GM21367 (cell line): Measurements from ENCODE around the gene DCAF11.

ENCODE experiments used
- ATAC-seq: cut with Tn5 transposase; IDR thresholded peaks from one replicate; pipeline ENCODE4 v1.9.1; 2021; ENCODE audit not compliant: unreplicated experiment

DCAF11 gene

DNA sequence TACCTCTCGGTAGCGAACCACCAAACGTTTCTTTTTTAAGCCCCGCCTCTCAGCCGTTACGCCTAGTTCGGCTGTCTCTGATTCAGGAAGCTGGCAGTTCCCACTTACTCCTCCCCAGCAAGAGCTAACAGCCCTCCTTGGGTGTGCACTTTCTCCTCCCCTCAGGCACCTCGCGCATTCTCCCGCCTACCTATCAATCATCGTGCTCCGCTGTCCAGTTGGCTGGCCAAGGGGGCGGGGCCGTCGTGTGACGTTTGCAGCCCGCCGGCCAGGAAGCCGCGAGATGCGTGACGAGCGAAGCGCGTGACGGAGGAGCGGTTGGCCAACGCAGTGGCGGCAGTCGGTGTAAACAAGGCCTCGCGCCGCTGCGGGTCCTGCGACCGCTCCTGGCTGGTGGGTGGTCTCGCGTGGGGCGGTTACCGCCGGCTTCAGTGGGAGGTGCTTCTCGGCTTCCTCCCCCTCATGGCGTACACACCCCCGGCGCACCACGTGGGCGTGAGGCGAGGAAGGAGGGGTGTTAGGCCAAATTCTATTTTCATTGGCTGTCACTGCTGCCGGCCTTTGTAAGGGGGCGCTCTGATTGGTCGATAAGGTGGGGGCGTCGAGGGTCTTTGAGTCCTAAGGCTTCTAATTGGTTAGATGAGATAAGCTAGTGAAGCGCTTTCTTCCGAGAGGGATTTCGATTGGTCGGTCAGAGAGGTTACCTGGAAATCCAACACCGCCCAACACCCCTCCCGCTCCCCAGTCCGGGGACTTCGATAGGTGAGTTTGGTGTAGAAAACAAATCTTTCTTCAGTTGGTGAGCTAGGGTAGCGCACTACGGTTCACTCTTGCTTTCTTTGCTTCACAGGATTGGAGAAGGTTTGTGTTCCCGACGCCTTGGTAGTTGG, at the start of gene DCAF11, which contains the start of gene NRL:
DCAF11 (plus strand) TSS at position 246 of the 890 bp plus-strand sequence. CDS start 818 bp downstream, outside the sequence.
NRL (minus strand) TSS at position 418 of the 890 bp plus-strand sequence. CDS start 32,101 bp downstream, outside the sequence.
- ATAC-seq, result peak; percentile 74

DNA sequence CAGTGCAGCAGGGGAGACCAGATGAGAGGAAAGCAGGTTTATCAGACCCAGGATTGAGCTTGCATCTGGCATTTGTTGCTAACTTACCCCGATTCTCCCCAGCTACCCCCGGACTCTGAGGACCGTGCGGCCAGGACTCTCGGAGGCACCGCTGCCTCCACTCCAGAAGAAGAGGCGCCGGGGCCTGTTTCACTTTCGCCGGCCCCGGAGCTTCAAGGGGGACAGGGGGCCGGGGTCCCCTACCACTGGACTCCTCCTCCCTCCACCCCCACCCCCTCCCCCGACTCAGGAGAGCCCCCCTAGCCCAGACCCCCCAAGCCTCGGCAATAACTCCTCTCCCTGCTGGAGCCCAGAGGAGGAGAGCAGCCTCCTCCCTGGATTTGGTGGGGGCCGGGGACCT, 49.7 kb upstream of the DCAF11 start:
- ATAC-seq, result no peak

DNA sequence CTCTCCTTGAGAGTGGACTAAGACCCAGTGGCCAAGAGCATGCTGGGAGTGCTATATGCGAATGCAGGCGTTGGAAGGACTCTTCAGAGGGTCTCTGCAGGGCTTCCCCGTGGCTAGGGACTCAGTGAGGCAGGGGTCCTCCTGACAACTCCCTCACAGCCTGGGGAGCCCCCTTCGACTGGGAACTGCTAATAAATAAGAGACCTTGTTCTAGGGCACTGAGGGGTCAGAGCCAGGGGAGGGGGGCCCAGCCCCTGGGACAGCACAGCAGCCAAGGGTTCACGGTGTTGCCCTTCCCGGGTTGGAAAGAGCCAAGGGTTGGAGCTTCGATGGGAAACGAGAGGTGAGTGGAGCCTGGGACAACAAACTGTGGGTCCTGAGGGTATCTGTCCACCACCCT, 49.2 kb upstream of the DCAF11 start:
- no peak for ATAC-seq

DNA sequence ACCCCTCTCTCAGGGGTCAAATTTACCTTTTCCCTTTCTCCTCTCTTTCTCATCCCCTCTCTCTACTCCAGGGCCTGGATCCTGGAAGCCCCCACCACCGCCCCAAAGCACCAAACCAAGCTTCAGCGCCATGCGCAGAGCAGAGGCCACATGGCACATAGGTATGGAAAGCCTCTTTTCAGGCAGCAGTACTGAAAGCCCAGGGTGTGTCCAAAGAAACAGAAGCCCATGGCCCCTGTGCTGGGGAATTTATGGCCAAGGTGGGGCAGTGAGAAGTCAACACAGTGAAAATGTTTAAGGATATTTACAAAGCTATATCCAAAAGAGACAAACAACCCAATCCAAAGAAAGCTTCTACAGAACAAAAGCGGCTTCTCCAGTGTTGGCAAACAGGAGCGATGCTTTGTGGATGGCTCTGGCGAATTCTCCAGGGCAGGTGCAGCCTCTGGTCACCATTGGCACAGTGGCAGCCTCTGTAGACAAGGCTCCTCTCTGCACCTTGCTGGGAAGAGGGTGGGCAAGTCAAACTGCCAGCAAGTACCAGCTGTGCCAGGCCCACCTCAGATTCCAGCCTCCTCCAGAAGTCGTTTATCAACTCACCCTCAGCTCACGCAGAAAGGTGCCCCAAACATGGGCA, 48.0 kb upstream of the DCAF11 start:
- no peak for ATAC-seq

DNA sequence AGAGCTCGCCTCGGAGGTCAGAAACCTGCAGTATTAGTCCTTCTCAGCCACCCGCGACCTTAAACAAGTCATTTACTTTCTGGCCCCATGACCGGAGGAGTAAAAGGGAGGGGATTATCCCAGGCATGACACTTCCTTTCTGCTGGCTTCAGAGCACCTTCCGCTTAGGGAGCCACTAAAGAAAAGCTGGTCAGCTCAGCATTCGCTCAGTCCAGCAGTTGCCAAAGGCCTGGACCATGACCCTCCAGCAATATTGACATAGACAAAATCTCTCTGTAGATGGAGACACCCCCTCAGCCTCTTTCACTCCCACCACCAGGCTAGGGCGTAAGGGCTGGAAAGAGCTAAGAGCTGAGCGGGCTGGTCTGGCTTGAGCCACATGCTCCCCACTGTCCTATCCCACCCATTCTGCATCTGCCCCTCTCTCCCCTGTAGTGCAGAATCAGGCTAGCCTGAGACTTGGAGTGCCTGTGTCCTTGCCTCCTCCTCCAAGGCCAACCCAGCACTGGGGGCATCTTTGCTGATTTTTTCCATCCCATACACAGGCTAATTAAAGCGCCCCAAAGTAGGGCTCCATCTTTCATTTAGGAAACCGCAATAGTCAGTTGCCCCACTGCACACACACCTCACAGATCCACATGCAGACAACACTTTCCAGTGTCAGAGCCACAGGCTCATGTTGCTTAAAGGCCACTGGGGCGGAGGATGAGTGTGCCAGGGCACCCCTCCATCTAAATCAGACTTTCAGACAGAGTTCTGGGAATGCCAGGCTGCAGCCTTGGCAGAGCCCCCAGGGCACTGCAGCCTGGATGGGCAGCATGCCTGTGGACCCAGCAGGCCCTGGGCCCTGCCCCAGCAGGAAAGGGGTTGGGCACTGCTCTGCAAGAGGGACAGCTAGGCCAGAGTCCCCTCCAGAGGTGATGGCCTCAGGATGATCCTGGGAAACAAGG, 47.2 kb upstream of the DCAF11 start:
- no peak for ATAC-seq

DNA sequence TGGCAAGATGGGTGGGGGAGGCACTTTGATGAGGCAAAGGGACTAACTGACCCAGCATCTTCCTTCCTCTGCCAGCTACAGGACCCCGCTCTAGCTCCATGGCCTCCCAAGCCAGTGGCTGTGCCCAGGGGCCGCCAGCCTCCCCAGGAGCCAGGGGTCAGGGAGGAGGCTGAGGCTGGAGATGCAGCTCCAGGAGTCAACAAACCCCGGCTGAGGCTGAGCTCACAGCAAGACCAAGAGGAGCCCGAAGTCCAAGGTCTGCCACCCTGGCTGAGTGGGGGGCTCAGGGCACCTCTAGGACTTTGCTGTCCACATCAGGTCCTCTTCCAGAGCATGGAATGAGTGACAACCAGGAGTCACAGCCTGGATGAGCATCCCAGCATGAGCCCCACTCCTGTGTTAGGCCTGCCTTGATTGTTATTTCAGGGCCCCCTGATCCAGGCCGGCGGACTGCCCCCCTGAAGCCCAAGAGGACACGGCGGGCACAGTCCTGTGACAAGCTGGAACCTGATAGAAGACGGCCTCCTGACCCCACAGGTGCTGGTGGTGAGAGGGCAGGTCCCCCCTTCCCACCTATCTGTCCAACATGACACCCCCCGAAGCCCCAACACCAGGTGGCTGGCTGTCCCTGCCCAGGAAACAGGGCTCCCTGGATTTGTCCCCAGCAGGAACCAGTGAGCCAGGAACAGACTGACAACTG, 45.7 kb upstream of the DCAF11 start:
- no peak for ATAC-seq

DNA sequence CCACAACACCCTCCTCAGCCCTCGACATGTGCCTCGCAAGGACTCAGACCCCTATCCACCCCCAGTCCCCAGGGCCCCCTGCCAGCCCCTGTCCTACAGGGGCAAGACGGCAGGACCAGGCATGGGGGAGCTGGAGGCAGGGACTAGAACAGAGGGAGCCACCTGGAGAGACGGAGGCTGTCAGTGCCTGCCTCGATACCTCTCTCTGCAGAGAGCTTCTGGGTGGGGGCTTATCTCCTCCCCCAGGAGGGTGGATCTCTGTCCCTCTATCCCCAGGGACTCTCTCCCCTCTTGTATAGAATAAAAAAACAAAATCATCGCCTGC, 45.2 kb upstream of the DCAF11 start:
- no peak for ATAC-seq

DNA sequence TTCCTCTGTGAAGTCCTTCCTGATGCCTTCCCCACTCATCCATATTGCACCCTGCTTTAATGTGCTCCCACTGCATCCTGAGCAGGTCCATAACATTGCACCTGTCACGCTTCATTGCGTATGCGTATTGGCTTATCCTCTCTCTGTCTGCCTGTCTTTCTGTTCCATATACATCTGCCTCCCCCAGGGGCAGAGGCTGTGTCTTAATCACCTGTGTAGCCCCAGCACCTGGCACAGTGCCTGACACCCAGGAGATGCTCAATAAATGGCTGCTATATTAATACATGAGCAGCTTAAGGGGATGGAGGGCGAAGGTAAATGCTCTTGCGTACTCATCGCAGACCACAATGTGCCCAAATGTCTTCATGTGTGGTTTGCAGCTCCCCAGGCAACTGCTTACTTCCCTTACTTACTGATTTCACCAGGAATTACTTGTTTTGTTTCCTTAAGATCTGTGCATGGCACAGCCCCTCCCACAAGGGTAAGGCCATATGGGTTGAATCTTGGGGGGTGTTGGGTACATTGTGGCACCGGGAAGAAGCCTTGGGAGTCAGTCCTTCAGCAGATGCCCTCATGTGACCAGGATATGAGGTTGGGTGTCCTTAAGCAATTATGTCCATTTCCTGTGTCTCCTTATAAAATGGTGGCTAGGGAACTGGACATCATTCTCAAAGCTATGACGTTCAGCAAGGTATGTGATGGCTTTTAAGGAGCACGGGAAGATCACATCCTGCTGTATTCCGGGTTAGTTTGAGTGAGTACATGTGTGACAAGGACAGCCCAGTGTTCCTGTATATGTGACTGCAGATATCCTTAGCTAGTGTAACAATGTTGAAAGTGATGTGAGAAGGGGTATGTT, 44.1 kb upstream of the DCAF11 start:
- ATAC-seq, result no peak

DNA sequence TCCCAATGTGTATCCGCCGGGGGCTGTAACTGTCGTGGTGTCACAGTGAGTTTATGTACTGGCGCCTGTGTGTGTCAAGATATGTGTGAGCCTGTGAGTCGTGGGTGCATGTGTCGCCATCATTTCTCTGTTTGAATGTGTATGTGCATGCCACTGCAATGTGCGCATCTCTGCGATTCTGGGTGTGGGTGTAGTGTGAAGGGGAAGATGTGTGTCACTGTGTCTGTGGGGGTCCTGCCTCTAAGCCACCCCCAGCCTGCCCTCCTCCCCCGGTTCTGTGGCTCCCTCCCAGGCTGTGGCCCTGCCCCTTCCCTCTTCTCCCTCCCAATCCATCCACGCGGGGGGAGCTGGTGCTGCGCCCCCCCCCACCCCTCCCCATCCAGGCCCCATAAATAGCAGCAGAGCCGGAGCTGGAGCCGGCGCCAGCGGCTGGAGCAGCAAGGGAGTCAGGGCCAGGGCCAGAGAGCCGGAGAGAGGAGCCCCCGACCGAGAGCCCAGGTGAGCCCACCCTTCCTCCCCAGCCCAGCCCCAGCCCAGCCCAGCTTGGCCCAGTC, 43.4 kb upstream of the DCAF11 start, which contains the start of gene CPNE6:
CPNE6 (plus strand) TSS at position 419 of the 554 bp plus-strand sequence. CDS start 1,375 bp downstream, outside the sequence.
- no peak for ATAC-seq

DNA sequence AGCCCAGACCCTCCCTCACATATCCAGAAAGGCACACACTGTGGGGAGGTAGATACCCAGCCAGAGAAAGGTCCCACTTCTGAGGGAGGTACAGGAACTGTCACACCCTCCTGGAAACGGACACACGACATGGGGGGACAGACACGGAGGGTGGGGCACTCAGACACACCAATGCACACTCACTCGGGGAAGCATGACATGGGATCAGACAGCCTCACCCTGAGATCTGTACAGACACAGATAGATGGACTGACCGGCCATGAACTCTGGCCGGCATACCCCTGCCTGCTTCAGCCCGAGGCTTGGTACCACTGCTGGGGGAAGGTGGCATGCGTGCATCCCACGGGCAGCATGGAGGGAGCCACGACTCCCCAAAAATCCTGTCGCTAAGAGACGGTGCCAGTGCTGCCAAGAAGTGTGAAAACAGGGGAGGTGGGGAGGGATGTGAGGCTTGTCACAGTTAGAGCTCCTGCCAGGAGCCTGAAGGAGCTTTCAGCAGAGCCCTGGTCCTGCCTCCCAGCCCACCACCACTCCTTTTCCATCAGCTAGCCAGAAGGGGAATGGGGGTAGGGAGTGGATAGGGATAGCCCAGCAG, 42.6 kb upstream of the DCAF11 start:
- ATAC-seq, result no peak

DNA sequence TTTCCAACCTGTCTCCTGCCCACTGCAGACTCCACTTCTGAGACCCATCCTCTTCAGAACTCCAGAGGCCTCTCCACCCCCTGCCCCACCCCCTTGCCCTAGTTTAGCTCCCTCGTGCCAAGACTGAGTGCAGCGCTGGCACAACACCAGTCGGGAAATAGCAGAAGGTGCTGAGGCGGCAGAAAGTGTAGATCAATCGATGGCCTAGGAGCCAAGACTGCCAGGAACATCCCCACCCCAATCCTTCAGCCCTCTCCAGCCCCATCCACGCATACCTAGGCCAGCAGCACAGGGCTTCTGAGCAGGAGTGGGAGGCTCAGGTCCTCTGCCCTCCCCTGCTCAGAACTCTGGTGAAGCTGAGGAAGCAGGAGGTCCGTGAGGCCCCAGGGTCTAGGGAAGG, 42.1 kb upstream of the DCAF11 start:
- no peak for ATAC-seq

DNA sequence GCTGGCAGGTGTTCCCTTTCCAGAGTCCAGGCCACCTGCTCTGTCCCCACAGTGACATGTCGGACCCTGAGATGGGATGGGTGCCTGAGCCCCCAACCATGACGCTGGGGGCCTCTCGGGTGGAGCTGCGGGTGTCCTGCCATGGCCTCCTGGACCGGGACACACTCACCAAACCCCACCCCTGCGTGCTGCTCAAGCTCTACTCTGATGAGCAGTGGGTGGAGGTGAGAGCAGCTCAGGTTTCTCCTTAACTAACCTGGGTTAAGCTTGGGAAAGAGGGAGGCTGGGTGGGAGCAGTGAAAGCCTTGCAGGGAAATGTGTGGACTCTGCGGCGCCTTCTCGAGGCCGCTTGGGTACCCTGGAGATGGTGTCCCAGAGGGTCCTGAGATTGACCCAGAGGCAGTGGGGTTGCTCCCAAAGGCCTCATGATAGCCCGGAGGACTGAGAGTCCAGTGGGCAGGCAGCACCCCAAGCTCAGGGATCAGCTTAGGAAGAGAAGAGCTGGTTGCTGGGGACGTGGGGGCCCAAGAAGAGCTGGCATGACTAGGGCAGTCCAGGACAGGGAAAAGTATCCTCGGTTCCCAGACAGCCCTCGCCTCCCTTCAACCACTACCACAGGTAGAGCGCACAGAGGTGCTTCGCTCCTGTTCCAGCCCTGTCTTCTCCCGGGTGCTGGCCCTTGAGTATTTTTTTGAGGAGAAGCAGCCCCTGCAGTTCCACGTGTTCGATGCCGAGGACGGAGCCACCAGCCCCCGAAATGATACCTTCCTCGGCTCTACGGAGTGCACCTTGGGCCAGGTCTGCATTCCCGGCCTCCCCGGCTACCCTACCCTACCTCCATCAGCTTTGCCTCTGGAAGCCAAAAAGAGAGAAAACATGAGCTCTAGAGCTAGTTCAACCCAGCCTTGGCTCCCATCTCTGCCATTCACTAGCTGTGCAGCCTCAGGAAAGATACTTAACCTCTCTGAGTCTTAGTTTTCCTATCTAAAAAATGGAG, 41.4 kb upstream of the DCAF11 start:
- no peak for ATAC-seq

DNA sequence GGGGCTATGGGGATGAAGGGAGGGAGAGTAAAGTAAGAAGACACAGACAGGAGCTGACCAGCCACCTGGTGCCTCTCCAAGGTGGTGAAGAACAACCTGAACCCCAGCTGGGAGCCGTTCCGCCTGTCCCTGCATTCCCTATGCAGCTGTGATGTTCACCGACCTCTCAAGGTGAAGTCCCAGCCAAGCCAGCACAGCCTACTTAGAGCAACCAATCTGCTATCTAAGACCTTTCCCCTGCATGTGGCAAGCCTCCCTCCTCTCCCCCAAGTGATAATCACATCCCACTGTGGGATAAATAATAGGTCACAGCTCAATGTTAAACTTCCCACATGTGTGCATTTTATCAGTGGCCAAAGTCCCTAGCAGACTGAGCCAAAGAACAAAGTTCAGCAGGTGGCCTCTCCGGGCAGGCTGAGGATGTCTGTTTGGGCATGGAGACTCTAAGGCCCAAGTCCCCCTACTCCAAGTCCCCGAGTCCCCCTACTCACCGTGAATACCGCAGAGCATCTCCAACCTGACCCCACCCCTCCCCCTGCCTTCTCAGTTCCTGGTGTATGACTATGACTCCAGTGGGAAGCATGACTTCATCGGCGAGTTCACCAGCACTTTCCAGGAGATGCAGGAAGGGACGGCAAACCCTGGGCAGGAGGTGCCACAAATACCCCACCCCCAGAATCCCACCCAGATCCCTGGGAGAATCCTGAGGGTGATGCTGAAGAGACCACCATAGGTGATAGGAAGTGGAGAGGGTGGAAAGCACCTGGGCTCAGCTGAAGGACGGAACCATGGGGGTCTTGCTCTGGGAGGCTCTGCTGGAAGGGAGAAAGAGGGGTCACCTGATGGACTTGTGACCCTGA, 39.7 kb upstream of the DCAF11 start:
- ATAC-seq, result no peak

DNA sequence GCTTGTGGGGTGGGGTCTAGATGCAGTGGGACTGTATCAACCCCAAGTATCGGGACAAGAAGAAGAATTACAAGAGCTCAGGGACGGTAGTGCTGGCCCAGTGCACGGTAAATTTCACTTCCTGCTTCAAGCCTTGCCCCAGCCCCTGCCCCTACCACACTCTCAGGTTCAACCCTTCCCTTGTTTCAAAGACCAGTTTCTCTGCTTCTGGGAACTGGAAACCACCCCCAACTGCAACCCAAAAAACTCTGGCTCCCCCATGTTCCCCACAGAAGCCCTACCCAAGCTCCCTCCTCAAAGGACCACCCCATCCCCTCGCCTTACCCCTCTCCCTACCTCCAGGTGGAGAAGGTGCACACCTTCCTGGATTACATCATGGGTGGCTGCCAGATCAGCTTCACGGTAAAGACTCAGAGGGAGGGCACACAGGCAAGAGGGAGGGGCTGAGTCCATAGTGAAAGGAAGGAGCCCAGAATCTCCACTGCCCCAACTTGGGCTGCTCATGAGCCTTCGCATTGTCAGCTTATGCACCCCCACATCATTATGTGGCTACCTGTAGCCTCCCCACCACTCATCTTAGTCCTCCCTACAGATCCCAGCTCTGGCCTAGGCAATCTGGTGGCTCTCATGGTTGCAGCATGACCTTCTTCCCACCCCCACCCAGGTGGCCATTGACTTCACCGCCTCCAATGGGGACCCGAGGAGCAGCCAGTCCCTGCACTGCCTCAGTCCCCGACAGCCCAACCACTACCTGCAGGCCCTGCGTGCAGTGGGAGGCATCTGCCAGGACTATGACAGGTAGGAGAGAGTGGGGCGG, 38.9 kb upstream of the DCAF11 start:
- no peak for ATAC-seq

DNA sequence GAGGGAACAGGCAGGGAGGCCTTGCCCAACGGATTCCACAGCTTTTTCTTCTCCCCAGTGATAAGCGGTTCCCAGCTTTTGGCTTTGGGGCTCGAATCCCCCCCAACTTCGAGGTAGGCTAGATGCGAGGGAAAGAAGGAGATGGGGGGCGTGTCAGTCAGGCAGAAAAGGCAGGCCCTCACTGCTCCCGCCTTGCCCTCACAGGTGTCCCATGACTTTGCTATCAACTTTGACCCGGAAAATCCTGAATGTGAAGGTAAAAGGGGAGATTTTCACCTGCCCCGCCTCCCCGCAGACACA, 38.3 kb upstream of the DCAF11 start:
- no peak for ATAC-seq

DNA sequence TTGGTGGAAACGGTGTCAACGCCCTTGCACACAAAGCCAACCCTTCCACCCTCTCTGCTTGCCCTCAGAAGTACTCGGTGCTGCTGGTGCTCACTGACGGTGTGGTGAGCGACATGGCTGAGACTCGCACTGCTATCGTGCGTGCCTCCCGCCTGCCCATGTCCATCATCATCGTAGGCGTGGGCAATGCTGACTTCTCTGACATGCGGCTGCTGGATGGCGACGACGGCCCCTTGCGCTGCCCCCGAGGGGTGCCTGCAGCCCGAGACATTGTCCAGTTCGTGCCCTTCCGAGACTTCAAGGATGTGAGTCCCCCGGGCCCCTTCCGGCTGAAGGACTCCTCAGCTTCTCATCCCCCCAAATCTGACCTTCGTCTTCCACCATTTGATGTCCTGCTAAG, 37.5 kb upstream of the DCAF11 start:
- ATAC-seq, result no peak
